ENCODE measurements around the gene GNG12. TPM values are rescaled to one million over a fixed set of nuclear protein-coding genes. Genes with fewer than 3 reads are reported as not detected.
A peak's percentile ranks its signal among the peaks of the same experiment; 100 is the strongest.

The GNG12 gene
- total and polyA plus RNA-seq, 3 experiments from 2014 or later: 0.71 to 0.77 TPM; not detected in 1

DNA sequence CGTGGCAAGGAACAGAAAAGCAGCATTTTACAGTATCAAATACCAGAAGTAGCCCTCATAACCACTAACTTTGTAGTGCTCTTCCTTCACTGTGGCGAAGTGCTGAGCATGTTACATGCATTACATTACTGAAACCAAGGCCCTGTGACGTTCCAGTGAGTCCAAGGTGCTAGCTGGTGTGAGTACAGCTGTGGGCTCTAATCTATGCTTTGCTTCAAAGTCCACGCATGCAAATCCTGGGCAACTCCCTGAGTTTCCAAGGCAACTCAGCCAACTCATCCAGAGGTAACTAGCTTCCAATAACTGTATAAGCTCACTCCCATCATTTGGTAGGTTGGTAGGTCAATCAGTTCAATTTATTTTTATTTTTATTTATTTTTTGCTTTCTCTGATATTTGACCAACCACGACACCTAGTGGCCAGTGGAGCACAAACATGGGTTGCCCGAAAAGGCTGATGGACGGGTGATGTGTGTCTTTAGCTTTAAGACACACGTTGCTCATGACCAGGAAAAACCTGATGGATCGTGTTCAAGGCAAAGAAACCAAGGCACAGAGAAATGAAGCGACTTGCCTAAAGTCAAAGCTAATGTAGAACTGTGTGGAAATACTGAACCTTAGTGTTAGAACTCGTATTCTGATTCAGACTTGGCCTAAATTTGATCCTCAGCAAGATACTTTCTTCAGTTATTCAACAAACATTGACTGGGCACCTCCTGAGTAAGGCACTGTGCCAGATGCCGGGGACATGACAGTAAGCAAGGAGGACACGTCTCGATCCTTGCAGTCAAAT, 73.0 kb downstream of the GNG12 start:
- no peaks in the 10 kb centered on the region for H3K36me3 ChIP-seq (ENCODE audit: insufficient read depth, low read length)
- H3K4me1 ChIP-seq (ENCODE audit: insufficient read depth, low read length): no peaks in the 10 kb centered on the region
- ChIA-PET CTCF (interaction anchor here (0.7 to 6.8 kb wide), 35 partner anchors 8 to 996 kb away, joined by 3 to 138 read pairs (median 4); no protein-coding TSS in a partner anchor), POLR2A (no interaction called here)
- Mint-ChIP-seq H3K36me3 (no peaks in the 10 kb centered on the region), H3K27me3 (peaks cover 17 to 29% of the 10 kb centered on the region in 2 donors), H3K27ac (no peak overlapping the region), H3K4me1 (no peaks in the 10 kb centered on the region), H3K9me3 (no peaks in the 10 kb centered on the region), H3K4me3 (no peak overlapping the region)
- no peaks in the 10 kb centered on the region for H3K9me3 ChIP-seq (ENCODE audit: low read length)
- peak; percentile 28 to 70 (median 40) for DNase-seq
- H3K4me3 ChIP-seq (ENCODE audit: low read length): no peak overlapping the region
- H3K27me3 ChIP-seq (ENCODE audit: insufficient read depth, low read length, poor library complexity, severe bottlenecking): peaks cover 6% of the 10 kb centered on the region
- H3K27ac ChIP-seq (ENCODE audit: low read depth, low read length): no peak overlapping the region

DNA sequence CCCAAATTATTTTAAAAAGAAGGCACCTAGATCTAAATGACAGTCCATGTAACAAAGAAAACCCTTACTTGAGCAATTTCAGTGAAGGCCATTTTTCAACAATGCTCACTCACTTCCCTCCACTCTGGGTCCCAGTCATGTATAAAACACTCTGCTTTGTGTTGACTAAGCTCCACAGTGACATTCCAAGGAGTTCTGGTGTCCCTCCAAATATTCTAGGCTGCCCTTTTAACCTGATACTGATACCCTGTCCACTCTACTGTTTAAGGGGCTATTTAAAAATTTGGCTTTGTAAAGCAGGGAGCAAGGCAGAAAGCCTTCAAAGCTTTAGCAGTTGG, 73.6 kb downstream of the GNG12 start:
- H3K36me3 ChIP-seq (ENCODE audit: insufficient read depth, low read length): no peaks in the 10 kb centered on the region
- Mint-ChIP-seq H3K4me1 (peaks cover 0 to under 1% (median 0%) of the 10 kb centered on the region in 3 donors), H3K4me3 (no peak overlapping the region), H3K36me3 (no peaks in the 10 kb centered on the region), H3K27me3 (peaks cover 17 to 27% of the 10 kb centered on the region in 2 donors), H3K27ac (no peak overlapping the region), H3K9me3 (no peaks in the 10 kb centered on the region)
- CTCF ChIA-PET: interaction anchor here (0.7 to 6.8 kb wide), 32 partner anchors 8 to 996 kb away, joined by 3 to 138 read pairs (median 4); no protein-coding TSS in a partner anchor
- POLR2A ChIA-PET: no interaction called here
- no peak for DNase-seq
- H3K4me1 ChIP-seq (ENCODE audit: insufficient read depth, low read length): no peaks in the 10 kb centered on the region
- H3K27ac ChIP-seq (ENCODE audit: low read depth, low read length): no peak overlapping the region
- H3K27me3 ChIP-seq (ENCODE audit: insufficient read depth, low read length, poor library complexity, severe bottlenecking): peaks cover 6% of the 10 kb centered on the region
- no peaks in the 10 kb centered on the region for H3K9me3 ChIP-seq (ENCODE audit: low read length)
- H3K4me3 ChIP-seq (ENCODE audit: low read length): no peak overlapping the region

DNA sequence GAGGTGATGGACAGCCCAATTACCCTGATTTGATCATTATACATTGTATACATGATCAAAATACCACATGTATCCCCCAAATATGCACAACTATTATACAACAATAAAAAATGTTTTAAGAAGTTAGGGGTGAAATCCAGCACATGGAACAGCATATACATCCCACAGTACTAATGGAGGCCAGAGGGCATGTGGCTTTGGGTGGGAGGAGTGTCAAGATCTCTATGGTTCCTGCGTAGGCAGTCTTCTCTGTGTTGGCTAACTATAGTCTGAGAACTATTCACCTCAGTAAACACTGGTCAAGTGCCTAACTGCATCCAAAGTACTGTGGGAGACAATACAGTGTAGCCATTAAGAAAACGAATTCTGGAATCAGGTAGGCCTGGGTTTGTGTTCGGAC, 74.2 kb downstream of the GNG12 start:
- no peaks in the 10 kb centered on the region for H3K9me3 ChIP-seq (ENCODE audit: low read length)
- Mint-ChIP-seq H3K4me1 (peaks cover 0 to 3% (median 0%) of the 10 kb centered on the region in 3 donors), H3K27ac (no peak overlapping the region), H3K27me3 (peaks cover 17 to 21% of the 10 kb centered on the region in 2 donors), H3K9me3 (no peaks in the 10 kb centered on the region), H3K4me3 (no peak overlapping the region), H3K36me3 (no peaks in the 10 kb centered on the region)
- H3K36me3 ChIP-seq (ENCODE audit: insufficient read depth, low read length): no peaks in the 10 kb centered on the region
- ChIA-PET CTCF (interaction anchor here (1.0 to 6.8 kb wide), 9 partner anchors 8 to 236 kb away, joined by 3 to 138 read pairs (median 6); no protein-coding TSS in a partner anchor), POLR2A (no interaction called here)
- H3K4me1 ChIP-seq (ENCODE audit: insufficient read depth, low read length): no peaks in the 10 kb centered on the region
- no peak overlapping the region for H3K4me3 ChIP-seq (ENCODE audit: low read length)
- no peak for DNase-seq
- peaks cover 3% of the 10 kb centered on the region for H3K27me3 ChIP-seq (ENCODE audit: insufficient read depth, low read length, poor library complexity, severe bottlenecking)
- no peak overlapping the region for H3K27ac ChIP-seq (ENCODE audit: low read depth, low read length)

DNA sequence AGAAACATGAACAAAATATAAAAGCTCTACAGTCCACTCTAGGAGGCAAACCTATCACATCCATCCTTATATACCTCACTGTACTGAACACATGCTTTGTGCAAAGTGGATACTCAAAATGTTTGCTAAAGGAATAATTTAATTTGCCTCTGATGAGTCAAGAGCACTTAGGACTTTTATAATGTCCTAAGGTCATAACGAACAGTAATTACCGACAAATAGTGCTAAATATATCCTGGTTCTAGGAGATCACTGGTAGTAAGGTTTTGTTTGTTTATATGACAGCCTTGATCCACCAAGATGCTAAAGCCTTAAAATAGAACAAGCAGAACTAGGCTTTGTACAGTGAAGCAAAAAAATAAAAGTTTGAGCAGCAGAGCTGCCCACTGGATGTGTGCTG, 77.6 kb downstream of the GNG12 start:
- Histone ChIP-seq H3K27me3 (ENCODE audit: insufficient read depth, low read length, poor library complexity, severe bottlenecking) (peaks cover 1% of the 10 kb centered on the region), H3K36me3 (ENCODE audit: insufficient read depth, low read length) (no peaks in the 10 kb centered on the region), H3K4me1 (ENCODE audit: insufficient read depth, low read length) (no peaks in the 10 kb centered on the region), H3K4me3 (ENCODE audit: low read length) (no peak overlapping the region), H3K9me3 (ENCODE audit: low read length) (no peaks in the 10 kb centered on the region), H3K27ac (ENCODE audit: low read depth, low read length) (no peak overlapping the region)
- DNase-seq: no peak
- Mint-ChIP-seq H3K4me1 (peaks cover 0 to 3% (median 0%) of the 10 kb centered on the region in 3 donors), H3K9me3 (no peaks in the 10 kb centered on the region), H3K27ac (peak overlapping the region in 1 of 8 donors; percentile 85), H3K27me3 (peaks cover 3 to 4% of the 10 kb centered on the region in 2 donors), H3K36me3 (no peaks in the 10 kb centered on the region), H3K4me3 (no peak overlapping the region)
- ChIA-PET CTCF (interaction anchor here (0.8 to 6.8 kb wide), 4 partner anchors 11 to 223 kb away, joined by 3 to 138 read pairs (median 8); no protein-coding TSS in a partner anchor), POLR2A (no interaction called here)

DNA sequence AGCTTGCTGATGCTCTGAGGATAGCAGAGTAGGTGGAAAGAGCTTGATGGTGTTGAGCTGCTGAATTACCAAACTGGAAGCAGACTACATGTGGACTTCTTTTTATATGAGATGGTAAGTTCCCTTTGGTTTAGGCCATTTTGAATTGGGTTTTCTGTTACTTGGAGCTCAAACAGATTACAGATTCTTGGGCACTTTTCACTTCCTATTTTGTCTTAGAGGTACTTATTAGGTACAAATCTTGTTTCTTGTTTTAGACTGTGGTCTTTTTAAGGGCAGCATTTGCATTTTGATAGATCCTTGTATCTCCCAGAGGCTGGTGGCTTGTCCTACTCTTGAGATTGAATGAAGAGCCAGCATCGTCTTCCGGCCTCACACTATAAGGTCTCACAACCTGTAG, 78.1 kb downstream of the GNG12 start:
- H3K4me1 Mint-ChIP-seq: peaks cover 0 to 3% (median 0%) of the 10 kb centered on the region in 3 donors
- Histone ChIP-seq H3K27me3 (ENCODE audit: insufficient read depth, low read length, poor library complexity, severe bottlenecking) (no peaks in the 10 kb centered on the region), H3K9me3 (ENCODE audit: low read length) (no peaks in the 10 kb centered on the region), H3K27ac (ENCODE audit: low read depth, low read length) (no peak overlapping the region), H3K36me3 (ENCODE audit: insufficient read depth, low read length) (no peaks in the 10 kb centered on the region), H3K4me1 (ENCODE audit: insufficient read depth, low read length) (no peaks in the 10 kb centered on the region), H3K4me3 (ENCODE audit: low read length) (no peak overlapping the region)
- POLR2A ChIA-PET: no interaction called here
- H3K36me3 Mint-ChIP-seq: no peaks in the 10 kb centered on the region
- no peak for DNase-seq
- H3K4me3 Mint-ChIP-seq: no peak overlapping the region
- H3K27ac Mint-ChIP-seq: no peak overlapping the region
- H3K9me3 Mint-ChIP-seq: no peaks in the 10 kb centered on the region
- CTCF ChIA-PET: interaction anchor here (0.8 to 2.4 kb wide), 3 partner anchors 11 to 222 kb away, joined by 3 to 8 read pairs (median 8); no protein-coding TSS in a partner anchor
- peaks cover 0 to 2% of the 10 kb centered on the region in 2 donors for H3K27me3 Mint-ChIP-seq

DNA sequence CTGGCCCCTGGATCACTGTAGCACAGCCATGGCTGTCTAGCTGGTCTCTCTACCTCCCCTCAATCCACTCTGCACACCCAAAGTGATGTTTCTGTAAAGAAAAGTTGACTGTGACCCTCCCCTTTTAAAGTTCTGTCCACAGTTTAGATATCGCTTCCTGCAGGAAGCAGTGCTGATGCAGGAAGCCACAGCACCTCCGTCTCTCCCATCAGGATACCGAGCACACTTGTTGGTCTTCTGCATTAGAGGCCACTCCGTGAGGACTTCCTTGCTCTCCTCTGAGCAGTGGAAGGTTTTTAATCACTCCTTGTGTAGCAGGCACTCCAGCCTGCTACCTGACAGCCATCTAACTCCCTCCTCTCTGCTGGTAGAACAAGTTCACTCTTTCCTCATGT, 78.7 kb downstream of the GNG12 start:
- Histone ChIP-seq H3K27ac (ENCODE audit: low read depth, low read length) (no peak overlapping the region), H3K4me3 (ENCODE audit: low read length) (no peak overlapping the region), H3K27me3 (ENCODE audit: insufficient read depth, low read length, poor library complexity, severe bottlenecking) (no peaks in the 10 kb centered on the region), H3K9me3 (ENCODE audit: low read length) (no peaks in the 10 kb centered on the region), H3K4me1 (ENCODE audit: insufficient read depth, low read length) (no peaks in the 10 kb centered on the region), H3K36me3 (ENCODE audit: insufficient read depth, low read length) (no peaks in the 10 kb centered on the region)
- Mint-ChIP-seq H3K4me1 (peaks cover 0 to 3% (median 0%) of the 10 kb centered on the region in 3 donors), H3K27ac (peak overlapping the region in 1 of 8 donors; percentile 35), H3K9me3 (no peaks in the 10 kb centered on the region), H3K27me3 (peaks cover 2 to 3% of the 10 kb centered on the region in 2 donors), H3K36me3 (no peaks in the 10 kb centered on the region), H3K4me3 (no peak overlapping the region)
- ChIA-PET CTCF (interaction anchor here (0.8 to 2.4 kb wide), 4 partner anchors 12 to 222 kb away, joined by 3 to 8 read pairs (median 6); no protein-coding TSS in a partner anchor), POLR2A (no interaction called here)
- no peak for DNase-seq

DNA sequence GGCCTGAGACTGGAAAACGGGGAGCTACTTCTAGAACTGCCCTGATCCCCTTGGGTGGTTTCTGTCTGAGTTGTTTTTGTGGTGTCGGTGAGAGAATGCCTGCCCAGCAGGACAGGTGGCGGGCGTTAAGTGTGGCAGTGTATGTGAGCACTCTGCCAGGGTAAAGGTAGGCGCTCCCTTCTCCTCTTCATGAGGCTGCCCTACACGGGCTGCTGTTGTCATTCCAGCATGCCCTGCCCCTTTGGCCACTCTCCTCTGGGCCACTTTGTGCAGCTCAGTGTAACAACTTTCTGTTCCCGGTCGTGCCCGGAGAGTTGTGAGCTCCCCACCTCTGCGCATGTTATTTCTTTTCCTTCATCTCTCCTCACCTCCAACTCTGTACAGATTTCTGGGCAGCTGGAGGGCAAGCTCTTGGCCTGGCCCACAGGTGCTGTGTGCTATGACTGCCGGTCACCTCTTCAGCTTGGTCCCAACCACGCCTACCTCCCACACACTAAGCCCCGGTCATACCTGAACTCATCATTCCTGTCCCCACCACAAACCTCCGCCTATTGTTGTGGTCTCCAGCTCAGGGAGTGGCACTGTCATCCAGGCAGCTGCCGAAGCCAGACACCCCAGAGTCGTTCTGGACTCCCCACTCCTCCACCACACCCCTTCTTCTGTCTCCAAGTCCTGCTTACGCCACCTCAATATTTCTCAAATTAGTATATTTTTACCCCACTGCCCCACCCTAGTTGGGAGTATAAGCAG, 79.3 kb downstream of the GNG12 start:
- POLR2A ChIA-PET: no interaction called here
- H3K27ac Mint-ChIP-seq: peak overlapping the region in 1 of 8 donors; percentile 35
- no peak for DNase-seq

More for the DNA sequence above, 79.3 kb downstream of the GNG12 start:
- Mint-ChIP-seq H3K4me1 (peaks cover 0 to 3% (median 0%) of the 10 kb centered on the region in 3 donors), H3K4me3 (peak overlapping the region in 1 of 7 donors; percentile 16), H3K9me3 (no peaks in the 10 kb centered on the region), H3K36me3 (no peaks in the 10 kb centered on the region), H3K27me3 (peaks cover 2 to 3% of the 10 kb centered on the region in 2 donors)
- H3K4me1 ChIP-seq (ENCODE audit: insufficient read depth, low read length): no peaks in the 10 kb centered on the region
- no peaks in the 10 kb centered on the region for H3K27me3 ChIP-seq (ENCODE audit: insufficient read depth, low read length, poor library complexity, severe bottlenecking)
- CTCF ChIA-PET: interaction anchor here (1.4 to 2.4 kb wide), 3 partner anchors 12 to 192 kb away, joined by 3 to 8 read pairs (median 8); no protein-coding TSS in a partner anchor
- H3K27ac ChIP-seq (ENCODE audit: low read depth, low read length): no peak overlapping the region
- no peaks in the 10 kb centered on the region for H3K9me3 ChIP-seq (ENCODE audit: low read length)
- no peak overlapping the region for H3K4me3 ChIP-seq (ENCODE audit: low read length)
- no peaks in the 10 kb centered on the region for H3K36me3 ChIP-seq (ENCODE audit: insufficient read depth, low read length)
